Islet precursor cell (in vitro differentiated cells): ENCODE results near the gene RPL32.
"Not testable (repeated sequence)": the region's sequence is repeated elsewhere in the genome, so short reads cannot be mapped to it uniquely, and the experiment has no call there.

Experiments used
- DNase-seq: peaks from one replicate; pipeline ENCODE4 v3.0.0-alpha.2; 2018

The RPL32 gene

DNA sequence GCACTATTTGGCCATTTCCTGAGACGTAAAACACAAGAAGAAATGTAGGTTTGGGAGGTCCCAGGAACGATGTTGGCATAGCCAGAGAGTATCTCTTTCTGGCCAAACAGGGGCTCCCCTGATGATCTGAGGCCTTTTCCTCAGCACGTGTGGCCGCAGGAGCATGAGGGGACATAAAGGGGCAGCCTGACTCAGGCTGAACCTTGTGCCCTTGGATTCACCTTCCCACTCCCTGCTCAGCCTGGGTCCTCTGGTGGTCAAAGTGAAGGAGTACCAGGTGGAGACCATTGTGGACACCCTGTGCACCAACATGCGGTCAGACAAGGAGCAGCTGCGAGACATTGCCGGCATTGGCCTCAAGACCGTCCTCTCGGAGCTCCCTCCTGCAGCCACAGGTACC lies 34.3 kb downstream of the RPL32 start:
- no peak for DNase-seq

- DNase-seq = no peak
Observed at GRCh38 chr3:12803371-12803770, 38.0 kb downstream of the RPL32 start.

GRCh38 chr3:12799525-12800440 lies 41.6 kb downstream of the RPL32 start:
- DNase-seq = no peak

- no peak for DNase-seq
Observed at GRCh38 chr3:12798559-12799179, 42.7 kb downstream of the RPL32 start.

- no peak for DNase-seq
Observed at GRCh38 chr3:12797892-12798558, 43.3 kb downstream of the RPL32 start.

DNA sequence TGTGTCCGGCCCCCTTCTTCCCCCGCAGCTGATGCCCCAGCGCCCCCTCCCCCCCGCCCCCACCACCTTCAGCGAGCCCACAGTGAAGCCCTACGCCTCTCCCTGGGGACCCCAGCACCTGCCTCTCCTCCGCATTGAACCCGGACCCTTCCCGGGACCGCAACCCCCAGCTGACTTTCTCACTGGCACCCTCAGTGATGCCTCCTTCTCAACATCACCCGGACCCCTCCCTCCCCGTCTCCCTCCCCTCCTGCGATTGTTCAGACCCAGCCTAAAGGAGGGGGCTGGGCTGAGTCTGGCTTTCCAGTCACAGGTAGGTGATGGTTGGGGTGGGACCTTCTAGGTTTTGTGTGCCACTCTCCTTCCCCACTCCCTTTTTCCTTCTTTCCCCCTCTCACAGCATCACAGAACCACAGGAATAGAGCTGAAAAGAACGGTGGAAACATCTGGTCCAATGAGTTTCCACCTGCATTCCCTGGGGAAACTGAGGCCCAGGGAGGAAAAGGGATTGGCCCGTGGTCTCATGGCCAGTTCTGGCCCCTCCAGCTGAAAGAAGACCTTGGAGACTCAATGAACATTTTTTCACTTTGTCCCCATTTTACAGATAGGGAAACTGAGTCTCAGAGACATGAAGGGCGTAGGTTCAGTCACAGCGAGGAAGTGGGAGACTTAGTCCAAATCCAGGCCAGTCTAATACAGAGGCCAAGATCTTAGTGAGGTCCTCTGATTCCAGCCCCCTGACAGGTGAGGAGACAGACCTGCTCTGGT lies 44.1 kb downstream of the RPL32 start:
- no peak for DNase-seq

- peak; percentile 70 for DNase-seq
Observed at GRCh38 chr3:12796171-12797123, 44.9 kb downstream of the RPL32 start, which contains the start of gene CAND2. Gene CAND2 (plus strand): TSS chr3:12796680. CDS start chr3:12796721, 41 bp downstream.

DNA sequence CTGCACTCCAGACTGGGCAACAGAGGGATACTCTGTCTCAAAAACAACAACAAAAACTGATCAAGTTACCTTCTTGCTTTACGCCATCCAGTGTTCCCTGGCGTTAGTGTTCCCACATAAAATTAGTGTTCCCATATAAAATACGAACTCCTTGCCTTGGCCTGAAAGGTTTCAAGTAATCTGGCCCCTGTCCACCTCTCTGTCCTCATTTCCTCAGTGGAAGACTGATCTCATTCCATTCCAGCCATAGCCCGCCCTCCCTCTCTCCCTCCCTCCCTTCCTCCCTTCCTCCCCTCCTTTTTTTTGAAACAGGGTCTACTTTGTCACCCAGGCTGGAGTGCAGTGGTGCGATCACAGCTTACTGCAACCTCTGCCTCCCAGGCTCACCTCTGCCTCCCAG lies 47.7 kb downstream of the RPL32 start:
- no peak for DNase-seq

DNA sequence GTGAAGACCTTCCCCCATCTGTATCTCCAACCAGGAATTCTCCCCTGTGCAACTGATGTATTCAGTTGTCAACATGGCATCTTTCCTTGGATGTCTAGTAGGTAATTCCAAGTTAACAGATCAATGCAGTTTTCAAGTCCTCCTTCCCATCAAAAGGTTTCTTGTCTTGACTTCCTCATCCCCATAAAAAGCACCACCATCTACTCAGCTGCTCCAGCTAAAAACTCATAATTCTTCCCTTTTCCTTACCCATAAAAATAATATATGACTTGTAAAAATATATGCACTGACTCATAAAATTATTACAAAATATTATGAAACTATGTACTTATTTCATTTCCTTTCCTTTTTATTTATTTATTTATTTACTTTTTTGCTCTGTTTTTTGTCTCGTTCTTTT lies 49.9 kb downstream of the RPL32 start:
- DNase-seq = no peak

- not testable (repeated sequence) for DNase-seq
Observed at GRCh38 chr3:12787967-12788690, 53.2 kb downstream of the RPL32 start.

DNA sequence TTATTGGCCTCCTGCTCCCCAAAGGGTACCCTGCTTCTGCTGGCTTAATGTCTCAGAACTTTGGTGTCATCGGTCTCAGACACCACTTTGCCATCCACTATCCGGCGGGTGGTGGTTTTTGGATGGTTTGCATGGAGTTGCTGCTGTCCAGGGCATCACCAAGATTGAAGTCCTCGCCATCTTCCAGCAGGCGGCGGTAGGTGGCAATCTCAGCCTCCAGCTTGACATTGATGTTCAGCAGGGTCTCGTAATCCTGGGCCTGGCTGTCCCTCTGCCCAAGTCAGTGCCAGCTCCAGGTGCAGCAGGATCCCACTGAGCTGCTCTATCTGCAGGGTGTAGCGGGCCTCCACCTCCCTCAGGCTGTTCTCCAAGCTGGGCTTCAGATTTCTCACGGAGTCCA lies 54.0 kb downstream of the RPL32 start:
- DNase-seq = peak; percentile 86

DNA sequence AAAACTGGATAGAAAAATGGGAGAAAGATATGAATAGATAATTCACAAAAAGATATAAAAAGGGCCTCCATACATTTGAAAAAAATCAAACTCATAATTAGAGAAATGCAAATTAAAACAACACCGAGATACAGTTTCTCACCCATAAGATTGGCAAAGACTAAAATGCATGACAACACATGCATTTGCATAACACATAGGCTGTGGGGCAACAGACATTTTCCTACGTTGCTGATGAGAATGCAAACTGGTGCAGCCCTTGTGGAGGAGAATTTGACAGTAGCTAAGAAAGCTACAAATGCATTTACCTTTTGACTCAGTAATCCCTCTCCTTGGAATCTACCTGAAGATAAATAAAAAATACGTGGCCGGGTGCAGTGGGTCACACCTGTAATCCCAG lies 56.3 kb downstream of the RPL32 start:
- DNase-seq = no peak
